Upper lobe of left lung (tissue), 4 donors: ENCODE measurements around the gene NUP153.

Source experiments
- EP300 ChIP-seq, 4 donors: sonication (generic); formaldehyde crosslinking; IDR thresholded peaks; one replicate each; pipeline ENCODE4 v1.5.1; 2017; ENCODE audit warnings: antibody characterized with exemption in 4 of 4, control low read depth in 2 of 4
- POLR2A ChIP-seq, 4 donors: fragments of 450-650 bp; IDR thresholded peaks; one replicate each; pipeline ENCODE4 v1.5.1; 2016 to 2017; ENCODE audit warnings: antibody characterized with exemption in 4 of 4, mild to moderate bottlenecking in 2 of 4
- TF ChIP-seq, protein P1 (sequence below), 6 experiments: fragments of 450-650 bp in 4 of 6; fragments of 200-600 bp in 2 of 6; sonication (generic) in 2 of 6; IDR thresholded peaks; one replicate each; pipeline ENCODE4 v1.5.1; 2016 to 2019; ENCODE audit warnings: antibody characterized with exemption in 6 of 6

DNA sequence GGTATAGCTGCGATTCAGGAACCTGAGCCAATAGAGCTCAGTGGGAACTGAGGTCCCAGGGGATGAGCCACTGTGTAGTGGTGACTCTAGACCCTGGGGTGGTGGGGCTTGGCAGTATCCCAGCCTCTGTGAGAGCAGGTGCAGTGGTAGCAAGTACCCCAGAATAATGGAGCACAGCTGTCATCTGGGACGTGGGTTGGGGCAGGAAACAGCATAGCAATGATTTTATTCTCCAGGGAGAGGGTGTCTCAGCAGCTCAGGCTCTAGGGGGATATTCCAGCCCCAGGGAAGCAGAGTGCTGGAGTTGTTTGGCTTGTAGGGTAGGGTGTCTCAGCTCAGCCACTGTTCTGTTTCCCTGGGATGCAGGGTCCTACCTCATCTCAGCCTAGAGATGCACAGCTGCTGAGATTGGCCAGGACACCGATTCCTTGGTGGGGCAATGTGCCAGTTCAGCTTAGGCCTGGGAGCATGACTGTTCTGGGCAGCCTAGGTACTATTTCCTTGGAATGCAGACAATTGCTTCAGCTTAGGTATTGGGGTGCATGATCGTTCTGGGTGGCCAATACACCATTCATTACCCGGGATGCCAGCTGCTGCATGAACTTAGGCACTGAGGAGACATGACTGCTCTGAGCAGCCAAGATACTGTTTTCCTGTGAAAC, 34.0 kb upstream of the NUP153 start:
- TF ChIP-seq, protein P1, sequence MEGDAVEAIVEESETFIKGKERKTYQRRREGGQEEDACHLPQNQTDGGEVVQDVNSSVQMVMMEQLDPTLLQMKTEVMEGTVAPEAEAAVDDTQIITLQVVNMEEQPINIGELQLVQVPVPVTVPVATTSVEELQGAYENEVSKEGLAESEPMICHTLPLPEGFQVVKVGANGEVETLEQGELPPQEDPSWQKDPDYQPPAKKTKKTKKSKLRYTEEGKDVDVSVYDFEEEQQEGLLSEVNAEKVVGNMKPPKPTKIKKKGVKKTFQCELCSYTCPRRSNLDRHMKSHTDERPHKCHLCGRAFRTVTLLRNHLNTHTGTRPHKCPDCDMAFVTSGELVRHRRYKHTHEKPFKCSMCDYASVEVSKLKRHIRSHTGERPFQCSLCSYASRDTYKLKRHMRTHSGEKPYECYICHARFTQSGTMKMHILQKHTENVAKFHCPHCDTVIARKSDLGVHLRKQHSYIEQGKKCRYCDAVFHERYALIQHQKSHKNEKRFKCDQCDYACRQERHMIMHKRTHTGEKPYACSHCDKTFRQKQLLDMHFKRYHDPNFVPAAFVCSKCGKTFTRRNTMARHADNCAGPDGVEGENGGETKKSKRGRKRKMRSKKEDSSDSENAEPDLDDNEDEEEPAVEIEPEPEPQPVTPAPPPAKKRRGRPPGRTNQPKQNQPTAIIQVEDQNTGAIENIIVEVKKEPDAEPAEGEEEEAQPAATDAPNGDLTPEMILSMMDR (IDR thresholded peaks at IDR 0.05), result no peak
- TF ChIP-seq EP300 (IDR thresholded peaks at IDR 0.05) (no peak), POLR2A (IDR thresholded peaks at IDR 0.05) (no peak)
